Sigmoid colon (tissue), 7 donors: ENCODE measurements around the gene GRID2. TPM values are rescaled to one million over a fixed set of nuclear protein-coding genes. Genes with fewer than 3 reads are reported as not detected.
"Not testable (repeated sequence)": the region's sequence is repeated elsewhere in the genome, so short reads cannot be mapped to it uniquely, and the experiment has no call there.

Source experiments
- DNase-seq: peaks from one replicate; pipeline ENCODE4 v3.0.0-alpha.2; 2019
- H3K27ac ChIP-seq, 4 donors: fragments of 200-600 bp; sonication (generic); one replicate each; pipeline ENCODE4 v1.5.1; 2016 to 2019; ENCODE audit warnings: mild to moderate bottlenecking in 1 of 4
- H3K27me3 ChIP-seq, 3 donors: fragments of 200-600 bp; sonication (generic); one replicate each; pipeline ENCODE4 v1.5.1; 2019; ENCODE audit warnings: mild to moderate bottlenecking in 1 of 3
- H3K36me3 ChIP-seq, 4 donors: fragments of 200-600 bp; sonication (generic); one replicate each; pipeline ENCODE4 v1.5.1; 2016 to 2019
- H3K4me1 ChIP-seq, 4 donors: fragments of 200-600 bp; sonication (generic); one replicate each; pipeline ENCODE4 v1.5.1; 2017 to 2019
- H3K4me3 ChIP-seq, 4 donors: fragments of 200-600 bp; sonication (generic); one replicate each; pipeline ENCODE4 v1.5.1; 2017 to 2019; ENCODE audit warnings: mild to moderate bottlenecking in 2 of 4, moderate library complexity in 1 of 4
- H3K9me3 ChIP-seq, 4 donors: fragments of 200-600 bp in 3 of 4; sonication (generic) in 3 of 4; one replicate each; pipeline versions ENCODE4 v1.5.1 to v1.6.1; 2013 to 2019
- EP300 ChIP-seq, 4 donors: sonication (generic); formaldehyde crosslinking; IDR thresholded peaks; one replicate each; pipeline ENCODE4 v1.6.1; 2017; ENCODE audit warnings: antibody characterized with exemption in 4 of 4
- POLR2A ChIP-seq, 2 donors: fragments of 450-650 bp; IDR thresholded peaks; one replicate each; pipeline ENCODE4 v1.6.1; 2016; ENCODE audit warnings: antibody characterized with exemption in 2 of 2, mild to moderate bottlenecking in 2 of 2, moderate library complexity in 2 of 2
- POLR2AphosphoS5 ChIP-seq, 4 donors: sonication (generic); formaldehyde crosslinking; IDR thresholded peaks; one replicate each; pipeline ENCODE4 v1.6.1; 2017; ENCODE audit warnings: antibody characterized with exemption in 4 of 4
- WGBS, 2 donors: extraction: QIAGEN DNeasy Blood & Tissue Kit; methylation state at CpG; one replicate each; pipeline ENCODE4 v1.1.7; 2013; 5-methylcytosine and 5-hydroxymethylcytosine counted together
- intact Hi-C: fragments of 100-400 bp; cut with DNase I; formaldehyde crosslinking; loops from one replicate; pipeline ENCODE4 v1.15.1; 2023
- polyA plus RNA-seq, 3 donors: library from polyadenylated mRNA; stranded (reverse); fragments of 200-250 nt; gene quantifications; one replicate each; pipeline ENCODE4 v1.2.3, GENCODE V29; 2013
- total RNA-seq, 4 donors: library from RNA; depleted of rRNA; stranded (reverse); fragments of >200 nt; gene quantifications; one replicate each; pipeline ENCODE4 v1.1.0, GENCODE V29; 2016
- TF ChIP-seq, protein P1 (sequence below), 4 experiments: fragments of 450-650 bp in 3 of 4; fragments of 200-600 bp in 1 of 4; IDR thresholded peaks; one replicate each; pipeline ENCODE4 v1.5.1; 2016 to 2019; ENCODE audit warnings: antibody characterized with exemption in 4 of 4, mild to moderate bottlenecking in 3 of 4, moderate library complexity in 2 of 4
- donor health status: healthy with polysubstance abuse.
- donor health status: Bipolar disorder and iron deficiency.
- donor health status: healthy.

The GRID2 gene
- total and polyA plus RNA-seq, 7 donors = 0.04 to 1.9 (median 0.28) TPM; not detected in 2

DNA sequence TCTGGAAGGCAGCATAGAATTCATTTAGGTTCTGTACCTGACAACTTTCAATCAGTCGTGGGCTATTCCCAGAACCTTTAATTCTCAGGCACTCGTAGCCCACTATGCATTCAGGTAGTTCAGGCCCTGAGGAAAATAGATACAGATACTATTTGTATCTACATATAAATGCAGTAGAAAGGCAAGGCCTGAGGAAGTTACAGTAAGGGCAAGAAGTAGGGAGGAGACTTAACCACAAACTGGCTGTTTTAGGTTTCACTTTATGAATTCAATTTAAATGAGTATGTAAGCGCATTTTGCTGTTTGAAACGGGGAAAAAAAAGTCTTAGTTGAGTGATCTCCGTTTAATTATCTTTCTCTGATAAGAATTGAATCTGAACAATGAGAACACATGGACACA is 995.4 kb downstream of the GRID2 start:
- Histone ChIP-seq H3K4me3 (no peak overlapping the region), H3K36me3 (no peaks in the 10 kb centered on the region), H3K9me3 (no peaks in the 10 kb centered on the region), H3K4me1 (no peaks in the 10 kb centered on the region), H3K27me3 (no peaks in the 10 kb centered on the region), H3K27ac (no peak overlapping the region)
- 54 to 85% methylated on average over 5 of the region's 5 CpGs for WGBS, 2 donors
- intact Hi-C loops = no loop called here
- TF ChIP-seq EP300 (IDR thresholded peaks at IDR 0.05) (no peak), POLR2AphosphoS5 (IDR thresholded peaks at IDR 0.05) (no peak), POLR2A (IDR thresholded peaks at IDR 0.05) (no peak)
- TF ChIP-seq, protein P1, sequence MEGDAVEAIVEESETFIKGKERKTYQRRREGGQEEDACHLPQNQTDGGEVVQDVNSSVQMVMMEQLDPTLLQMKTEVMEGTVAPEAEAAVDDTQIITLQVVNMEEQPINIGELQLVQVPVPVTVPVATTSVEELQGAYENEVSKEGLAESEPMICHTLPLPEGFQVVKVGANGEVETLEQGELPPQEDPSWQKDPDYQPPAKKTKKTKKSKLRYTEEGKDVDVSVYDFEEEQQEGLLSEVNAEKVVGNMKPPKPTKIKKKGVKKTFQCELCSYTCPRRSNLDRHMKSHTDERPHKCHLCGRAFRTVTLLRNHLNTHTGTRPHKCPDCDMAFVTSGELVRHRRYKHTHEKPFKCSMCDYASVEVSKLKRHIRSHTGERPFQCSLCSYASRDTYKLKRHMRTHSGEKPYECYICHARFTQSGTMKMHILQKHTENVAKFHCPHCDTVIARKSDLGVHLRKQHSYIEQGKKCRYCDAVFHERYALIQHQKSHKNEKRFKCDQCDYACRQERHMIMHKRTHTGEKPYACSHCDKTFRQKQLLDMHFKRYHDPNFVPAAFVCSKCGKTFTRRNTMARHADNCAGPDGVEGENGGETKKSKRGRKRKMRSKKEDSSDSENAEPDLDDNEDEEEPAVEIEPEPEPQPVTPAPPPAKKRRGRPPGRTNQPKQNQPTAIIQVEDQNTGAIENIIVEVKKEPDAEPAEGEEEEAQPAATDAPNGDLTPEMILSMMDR (IDR thresholded peaks at IDR 0.05) = no peak
- DNase-seq = no peak

- H3K9me3 ChIP-seq, H3K27ac ChIP-seq, H3K4me3 ChIP-seq, H3K27me3 ChIP-seq, intact Hi-C loops, DNase-seq, H3K36me3 ChIP-seq, H3K4me1 ChIP-seq: not testable (repeated sequence)
- WGBS, 2 donors = 79 to 81% methylated on average over 6 of the region's 6 CpGs
These were observed 997.2 kb downstream of the GRID2 start for GRCh38 chr4:93300780-93301555.

DNA sequence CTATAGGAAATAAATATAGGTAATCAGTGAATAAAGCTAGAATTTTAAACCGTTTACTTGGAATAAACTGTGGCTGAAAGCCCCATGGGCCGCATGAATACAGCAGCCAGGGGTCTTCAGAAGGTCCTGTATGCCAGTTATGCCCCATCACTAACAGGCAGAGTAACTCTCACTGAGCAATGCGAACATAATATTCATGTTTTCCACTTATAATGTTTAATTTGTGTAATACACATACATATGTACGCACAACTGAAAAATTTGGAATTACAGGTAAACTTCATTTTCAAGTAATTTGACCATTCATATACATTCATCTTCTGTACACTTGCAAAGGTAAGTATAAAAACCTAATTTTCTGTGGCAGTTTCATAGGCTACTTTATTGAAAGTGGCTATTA is 998.5 kb downstream of the GRID2 start:
- no peak for DNase-seq
- H3K4me1 ChIP-seq = no peaks in the 10 kb centered on the region
- no peaks in the 10 kb centered on the region for H3K36me3 ChIP-seq
- H3K4me3 ChIP-seq = no peak overlapping the region
- H3K27ac ChIP-seq = no peak overlapping the region
- H3K27me3 ChIP-seq = no peaks in the 10 kb centered on the region
- 92 to 93% methylated on average over 4 of the region's 4 CpGs for WGBS, 2 donors
- intact Hi-C loops = no loop called here
- H3K9me3 ChIP-seq = no peaks in the 10 kb centered on the region
- TF ChIP-seq EP300 (IDR thresholded peaks at IDR 0.05) = no peak
- TF ChIP-seq, protein P1 (IDR thresholded peaks at IDR 0.05) = no peak
- no peak for TF ChIP-seq POLR2AphosphoS5 (IDR thresholded peaks at IDR 0.05)
- no peak for TF ChIP-seq POLR2A (IDR thresholded peaks at IDR 0.05)

DNA sequence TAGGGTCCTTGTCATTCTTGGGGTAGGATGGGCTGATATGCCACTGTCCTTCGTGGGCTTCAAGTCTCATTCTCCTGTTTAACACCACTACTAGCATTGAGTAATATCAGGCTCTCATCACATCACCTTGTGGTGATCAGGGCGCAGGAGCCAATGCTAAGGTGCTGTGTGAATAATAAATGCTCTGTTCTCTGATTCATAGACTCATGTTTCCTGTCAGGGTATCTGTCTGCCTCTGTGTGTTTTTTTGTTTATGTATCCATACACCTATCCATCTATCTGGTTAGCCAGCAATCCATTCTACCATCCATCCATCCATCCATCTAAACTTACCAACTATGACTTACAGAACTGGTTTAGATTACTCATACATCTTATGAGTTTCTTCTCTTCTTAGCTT is 999.7 kb downstream of the GRID2 start:
- intact Hi-C loops = no loop called here
- Histone ChIP-seq H3K4me1 (no peaks in the 10 kb centered on the region), H3K27ac (no peak overlapping the region), H3K4me3 (no peak overlapping the region), H3K36me3 (no peaks in the 10 kb centered on the region), H3K27me3 (no peaks in the 10 kb centered on the region), H3K9me3 (no peaks in the 10 kb centered on the region)
- 83 to 90% methylated on average over 2 of the region's 2 CpGs for WGBS, 2 donors
- TF ChIP-seq EP300 (IDR thresholded peaks at IDR 0.05) = no peak
- DNase-seq = no peak

DNA sequence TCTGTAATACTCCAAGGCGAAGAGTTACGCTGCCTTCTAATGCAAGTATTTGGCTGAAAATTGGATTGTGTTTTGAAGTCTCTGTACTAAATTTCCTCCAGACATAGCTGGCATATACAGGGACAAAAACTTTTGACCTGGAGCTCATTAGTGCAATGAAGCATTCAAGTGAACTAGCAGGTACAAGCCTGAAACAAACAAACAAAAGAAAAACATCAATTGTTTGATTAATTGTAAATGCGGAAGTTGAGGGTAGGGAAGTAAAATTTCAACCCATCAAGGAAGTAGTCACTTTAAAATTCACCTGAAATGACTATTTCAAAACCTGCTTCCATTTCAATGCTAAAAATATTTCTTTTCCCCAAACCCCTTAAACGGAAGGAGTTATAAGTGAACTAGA is 1008.5 kb downstream of the GRID2 start:
- Histone ChIP-seq H3K4me3 (no peak overlapping the region), H3K4me1 (no peaks in the 10 kb centered on the region), H3K9me3 (no peaks in the 10 kb centered on the region), H3K36me3 (no peaks in the 10 kb centered on the region), H3K27me3 (no peaks in the 10 kb centered on the region), H3K27ac (no peak overlapping the region)
- WGBS, 2 donors = 76 to 85% methylated on average over 4 of the region's 4 CpGs
- no peak for DNase-seq
- intact Hi-C loops = no loop called here
- TF ChIP-seq, protein P1 (IDR thresholded peaks at IDR 0.05) = no peak
- TF ChIP-seq EP300 (IDR thresholded peaks at IDR 0.05) (no peak), POLR2A (IDR thresholded peaks at IDR 0.05) (no peak), POLR2AphosphoS5 (IDR thresholded peaks at IDR 0.05) (no peak)

DNA sequence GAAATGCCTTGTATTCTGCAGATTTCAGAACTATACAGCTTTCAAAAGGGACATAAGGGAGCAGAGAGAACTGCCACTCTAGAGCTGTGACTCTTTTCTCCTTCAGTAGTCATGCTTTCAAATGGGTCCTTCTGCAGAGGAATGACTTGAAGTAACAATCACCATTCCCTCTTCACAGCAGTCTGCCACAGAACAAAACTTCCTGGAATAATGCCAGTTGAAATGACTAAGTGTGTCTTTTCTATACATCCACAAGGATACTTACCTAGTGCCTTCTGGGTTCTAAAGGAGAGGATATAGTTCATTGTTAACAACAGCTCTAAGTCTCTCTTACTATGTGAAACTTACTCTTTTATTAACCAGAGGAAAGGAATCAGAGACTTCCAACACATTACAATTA is 1009.4 kb downstream of the GRID2 start:
- H3K27me3 ChIP-seq = no peaks in the 10 kb centered on the region
- H3K36me3 ChIP-seq = no peaks in the 10 kb centered on the region
- H3K4me1 ChIP-seq = no peaks in the 10 kb centered on the region
- no peak overlapping the region for H3K4me3 ChIP-seq
- H3K27ac ChIP-seq = no peak overlapping the region
- no peaks in the 10 kb centered on the region for H3K9me3 ChIP-seq
- no peak for DNase-seq
- intact Hi-C loops = no loop called here
- TF ChIP-seq POLR2AphosphoS5 (IDR thresholded peaks at IDR 0.05) (no peak), POLR2A (IDR thresholded peaks at IDR 0.05) (no peak), EP300 (IDR thresholded peaks at IDR 0.05) (no peak)
- TF ChIP-seq, protein P1 (IDR thresholded peaks at IDR 0.05) = no peak
